Choroid plexus epithelial cell (primary cell): ENCODE results near the gene TNRC6B.
"Not testable (repeated sequence)": the region's sequence is repeated elsewhere in the genome, so short reads cannot be mapped to it uniquely, and the experiment has no call there.

Source experiments
- DNase-seq: peaks from one replicate; pipeline ENCODE4 v3.0.0-alpha.2; 2010; ENCODE audit warnings: low read depth
- H3K4me3 ChIP-seq: 2 replicates; pipeline ENCODE4 v1.5.1; 2011; ENCODE audit warnings: low read depth, mild to moderate bottlenecking, control low read depth, low read length, moderate library complexity
- TF ChIP-seq, protein P1 (sequence below): conservative IDR thresholded peaks from 2 replicates; pipeline ENCODE4 v1.5.1; 2011; ENCODE audit warnings: low read depth, mild to moderate bottlenecking, control low read depth, inconsistent platforms, low read length, moderate library complexity

TNRC6B gene

DNA sequence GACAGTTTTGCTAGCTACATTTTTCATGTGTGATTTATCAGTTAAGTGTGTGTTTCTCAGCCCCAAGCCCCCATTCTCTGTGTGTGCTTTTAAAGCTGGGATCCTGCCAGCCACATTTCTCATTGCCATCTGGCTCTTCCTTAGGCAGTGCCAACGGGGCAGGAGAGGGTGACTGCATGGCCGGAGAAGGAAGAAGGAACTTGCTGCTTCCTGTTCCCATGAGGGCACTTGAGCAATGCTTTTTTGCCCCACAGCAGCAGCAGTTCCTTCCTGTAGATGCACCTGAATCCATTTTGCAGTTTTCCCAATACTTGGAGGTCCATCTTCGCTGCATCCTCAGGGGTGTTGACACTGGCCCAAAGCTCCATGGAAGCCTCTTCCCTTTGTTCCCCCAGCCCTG is 37.5 kb downstream of the TNRC6B start:
- no peak overlapping the region for H3K4me3 ChIP-seq
- TF ChIP-seq, protein P1, sequence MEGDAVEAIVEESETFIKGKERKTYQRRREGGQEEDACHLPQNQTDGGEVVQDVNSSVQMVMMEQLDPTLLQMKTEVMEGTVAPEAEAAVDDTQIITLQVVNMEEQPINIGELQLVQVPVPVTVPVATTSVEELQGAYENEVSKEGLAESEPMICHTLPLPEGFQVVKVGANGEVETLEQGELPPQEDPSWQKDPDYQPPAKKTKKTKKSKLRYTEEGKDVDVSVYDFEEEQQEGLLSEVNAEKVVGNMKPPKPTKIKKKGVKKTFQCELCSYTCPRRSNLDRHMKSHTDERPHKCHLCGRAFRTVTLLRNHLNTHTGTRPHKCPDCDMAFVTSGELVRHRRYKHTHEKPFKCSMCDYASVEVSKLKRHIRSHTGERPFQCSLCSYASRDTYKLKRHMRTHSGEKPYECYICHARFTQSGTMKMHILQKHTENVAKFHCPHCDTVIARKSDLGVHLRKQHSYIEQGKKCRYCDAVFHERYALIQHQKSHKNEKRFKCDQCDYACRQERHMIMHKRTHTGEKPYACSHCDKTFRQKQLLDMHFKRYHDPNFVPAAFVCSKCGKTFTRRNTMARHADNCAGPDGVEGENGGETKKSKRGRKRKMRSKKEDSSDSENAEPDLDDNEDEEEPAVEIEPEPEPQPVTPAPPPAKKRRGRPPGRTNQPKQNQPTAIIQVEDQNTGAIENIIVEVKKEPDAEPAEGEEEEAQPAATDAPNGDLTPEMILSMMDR = no peak
- no peak for DNase-seq

- DNase-seq = no peak
- TF ChIP-seq, protein P1 = no peak
- no peak overlapping the region for H3K4me3 ChIP-seq
These were observed 38.5 kb downstream of the TNRC6B start for GRCh38 chr22:40216041-40216756.

- DNase-seq = no peak
- no peak overlapping the region for H3K4me3 ChIP-seq
- TF ChIP-seq, protein P1 = no peak
These were observed 40.4 kb downstream of the TNRC6B start for GRCh38 chr22:40218152-40218551.

- no peak overlapping the region for H3K4me3 ChIP-seq
- TF ChIP-seq, protein P1 = no peak
- DNase-seq = no peak
These were observed 41.1 kb downstream of the TNRC6B start for GRCh38 chr22:40218723-40219294.

DNA sequence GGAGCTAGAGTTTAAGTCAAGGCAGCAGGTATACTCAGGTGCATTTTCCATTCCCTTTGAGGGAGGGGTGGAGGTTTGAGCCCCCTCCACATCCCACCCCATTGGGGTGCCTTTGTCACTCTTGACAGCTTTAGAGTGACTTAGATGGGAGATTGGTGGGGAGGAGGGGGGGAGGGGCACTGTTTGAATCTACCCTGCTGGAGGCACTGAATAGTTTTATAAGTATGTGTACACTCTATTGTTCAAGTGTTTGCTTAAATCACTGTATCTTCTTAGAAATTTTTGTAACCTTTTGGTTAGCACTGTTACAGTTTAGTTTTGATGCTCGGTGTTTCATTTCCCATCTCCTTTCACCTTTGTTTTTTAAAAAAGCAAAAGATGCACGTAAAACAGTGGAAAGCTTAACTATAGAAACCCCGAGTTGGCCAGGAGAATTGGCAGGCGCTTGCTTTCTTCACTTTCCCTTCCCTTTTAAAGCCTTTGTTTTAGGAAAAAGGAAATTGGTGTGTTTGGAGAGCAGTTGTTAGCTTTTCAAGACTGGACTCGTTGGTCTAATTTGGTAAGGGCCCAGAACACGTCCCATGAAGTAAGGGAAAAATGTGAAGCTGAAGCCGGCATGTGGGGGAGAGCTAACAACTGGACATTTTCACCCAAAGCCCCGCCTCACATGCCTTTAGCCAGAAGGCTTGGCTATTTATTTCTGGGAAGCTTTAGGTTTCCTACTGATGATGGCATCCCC is 42.8 kb downstream of the TNRC6B start:
- H3K4me3 ChIP-seq = no peak overlapping the region
- DNase-seq = no peak
- TF ChIP-seq, protein P1 = no peak

DNA sequence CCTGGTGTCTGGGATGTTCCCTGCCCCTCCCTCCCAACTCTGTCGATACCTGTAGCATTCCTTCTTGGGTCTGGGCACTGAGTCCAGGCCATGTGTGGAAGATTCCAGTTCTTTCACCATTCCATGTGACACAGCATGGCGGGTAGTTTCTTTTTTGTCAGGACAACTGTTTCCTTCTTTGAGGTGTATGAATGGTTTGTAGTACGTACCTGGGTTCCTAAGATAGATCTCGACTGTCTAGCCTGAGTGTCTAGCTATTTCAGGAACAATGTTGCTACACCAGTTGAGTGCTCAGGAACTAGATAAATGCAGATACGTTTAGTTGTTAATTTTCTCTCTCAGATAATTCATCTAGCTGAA is 43.3 kb downstream of the TNRC6B start:
- H3K4me3 ChIP-seq = no peak overlapping the region
- TF ChIP-seq, protein P1 = no peak
- DNase-seq = no peak

GRCh38 chr22:40222979-40223378 is 45.3 kb downstream of the TNRC6B start:
- not testable (repeated sequence) for DNase-seq

More at GRCh38 chr22:40222979-40223378, 45.3 kb downstream of the TNRC6B start:
- not testable (repeated sequence) for H3K4me3 ChIP-seq
